NCI-H2029 treated with DMSO at 0.1 percent for 48 hours (cell line): Measurements from ENCODE around the gene BLMH.

Experiments used
- DNase-seq: peaks from one replicate; lab custom pipeline; 2025; lab: John Stamatoyannopoulos, UW

BLMH gene

GRCh38 chr17:30291543-30292285 lies at the start of gene BLMH:
Gene BLMH (minus strand): TSS chr17:30291944. CDS start chr17:30291819, 125 bp downstream.
- no peak for DNase-seq

GRCh38 chr17:30340801-30341356 lies 49.1 kb upstream of the BLMH start:
- DNase-seq, result no peak

- DNase-seq, result no peak
These were observed 47.3 kb upstream of the BLMH start for GRCh38 chr17:30339086-30339485.

GRCh38 chr17:30337393-30337999 lies 45.8 kb upstream of the BLMH start:
- DNase-seq, result no peak

GRCh38 chr17:30336369-30337171 lies 44.8 kb upstream of the BLMH start:
- peak; percentile 89 for DNase-seq

GRCh38 chr17:30334421-30334820 lies 42.7 kb upstream of the BLMH start:
- no peak for DNase-seq

- DNase-seq, result no peak
These were observed 42.0 kb upstream of the BLMH start, which contains the start of gene TMIGD1 for GRCh38 chr17:30333503-30334360. Gene TMIGD1 (minus strand): TSS chr17:30334057. CDS start chr17:30332133, 1,924 bp downstream.

- DNase-seq, result no peak
These were observed 40.4 kb upstream of the BLMH start for GRCh38 chr17:30332057-30332542.

GRCh38 chr17:30326809-30327208 lies 35.1 kb upstream of the BLMH start:
- DNase-seq, result no peak

GRCh38 chr17:30324723-30325122 lies 33.0 kb upstream of the BLMH start:
- DNase-seq, result no peak

GRCh38 chr17:30323895-30324319 lies 32.2 kb upstream of the BLMH start:
- DNase-seq, result peak; percentile 29

GRCh38 chr17:30323262-30323894 lies 31.6 kb upstream of the BLMH start:
- DNase-seq, result peak; percentile 20

- peak; percentile 28 for DNase-seq
These were observed 29.6 kb upstream of the BLMH start for GRCh38 chr17:30321314-30321713.

GRCh38 chr17:30318155-30318554 lies 26.4 kb upstream of the BLMH start:
- DNase-seq, result peak; percentile 65

- no peak for DNase-seq
These were observed 25.0 kb upstream of the BLMH start for GRCh38 chr17:30316736-30317135.

- DNase-seq, result no peak
These were observed 23.4 kb upstream of the BLMH start for GRCh38 chr17:30315106-30315505.

GRCh38 chr17:30314474-30314873 lies 22.7 kb upstream of the BLMH start:
- no peak for DNase-seq

- no peak for DNase-seq
These were observed 20.5 kb upstream of the BLMH start for GRCh38 chr17:30312226-30312625.

GRCh38 chr17:30310562-30310961 lies 18.8 kb upstream of the BLMH start:
- DNase-seq, result no peak

GRCh38 chr17:30309591-30309990 lies 17.8 kb upstream of the BLMH start:
- DNase-seq, result no peak

GRCh38 chr17:30308406-30308805 lies 16.7 kb upstream of the BLMH start:
- no peak for DNase-seq
